ENCODE data around the gene PDZRN4.
A peak's percentile ranks its signal among the peaks of the same experiment; 100 is the strongest.

Gene PDZRN4

DNA sequence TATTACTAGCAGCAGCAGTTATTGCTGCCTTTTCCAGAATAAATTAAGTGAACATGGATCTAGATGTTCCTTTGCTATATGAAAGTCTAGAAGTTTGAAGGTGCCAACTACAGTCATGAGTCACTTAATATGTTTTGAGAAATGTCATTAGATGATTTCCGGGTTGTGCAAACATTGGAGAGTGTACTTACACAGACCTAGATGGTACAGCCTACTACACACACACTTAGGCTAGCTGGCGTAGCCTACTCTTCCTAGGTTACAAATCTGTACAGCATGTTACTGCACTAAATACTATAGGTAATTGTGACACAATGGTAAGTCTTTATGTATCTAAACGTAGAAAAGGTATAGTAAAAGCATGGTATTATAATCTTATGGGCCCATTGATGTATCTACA lies 368.1 kb downstream of the PDZRN4 start:
- H3K36me3 Mint-ChIP-seq (ENCODE audit: low read depth), result peaks cover 5% of the 10 kb centered on the region
- no peak overlapping the region for H3K4me3 Mint-ChIP-seq
- H3K27ac Mint-ChIP-seq, result no peak overlapping the region
- no peaks in the 10 kb centered on the region for H3K9me3 Mint-ChIP-seq
- H3K27me3 Mint-ChIP-seq (ENCODE audit: low read depth, poor library complexity), result no peaks in the 10 kb centered on the region
- no peak for TF ChIP-seq CTCF (IDR thresholded peaks at IDR 0.05)
- H3K4me1 Mint-ChIP-seq, result peaks cover 14% of the 10 kb centered on the region
- no peak for DNase-seq

GRCh38 chr12:41557344-41557743 lies 369.2 kb downstream of the PDZRN4 start:
- TF ChIP-seq CTCF (IDR thresholded peaks at IDR 0.05), result no peak
- H3K4me3 Mint-ChIP-seq, result no peak overlapping the region
- H3K27me3 Mint-ChIP-seq (ENCODE audit: low read depth, poor library complexity), result no peaks in the 10 kb centered on the region
- peak overlapping the region; percentile 40 for H3K27ac Mint-ChIP-seq
- H3K9me3 Mint-ChIP-seq, result no peaks in the 10 kb centered on the region
- peaks cover 13% of the 10 kb centered on the region for H3K4me1 Mint-ChIP-seq
- H3K36me3 Mint-ChIP-seq (ENCODE audit: low read depth), result peaks cover 5% of the 10 kb centered on the region
- DNase-seq, result no peak

DNA sequence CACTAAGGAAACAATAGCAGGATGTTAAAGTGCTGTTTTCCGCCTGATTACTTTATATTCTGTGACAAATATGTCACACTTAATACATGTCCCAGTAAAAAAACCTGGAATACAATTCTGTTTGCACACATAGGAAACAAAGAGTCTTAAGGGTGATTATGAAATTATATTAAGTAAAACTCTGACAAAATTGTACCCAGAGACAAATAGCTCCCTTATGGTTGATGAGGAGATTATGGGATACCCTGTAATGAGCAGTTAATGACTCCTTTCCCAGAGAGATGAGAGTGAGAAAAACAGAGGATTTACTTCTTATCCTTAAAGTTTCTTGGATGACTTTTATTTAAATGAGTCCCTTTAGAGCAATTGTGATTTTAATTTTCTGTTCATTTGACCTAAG lies 370.6 kb downstream of the PDZRN4 start:
- no peak for TF ChIP-seq CTCF (IDR thresholded peaks at IDR 0.05)
- Mint-ChIP-seq H3K4me1 (peaks cover 9% of the 10 kb centered on the region), H3K9me3 (no peaks in the 10 kb centered on the region), H3K4me3 (no peak overlapping the region), H3K27me3 (ENCODE audit: low read depth, poor library complexity) (no peaks in the 10 kb centered on the region), H3K36me3 (ENCODE audit: low read depth) (peaks cover 5% of the 10 kb centered on the region), H3K27ac (no peak overlapping the region)
- no peak for DNase-seq

DNA sequence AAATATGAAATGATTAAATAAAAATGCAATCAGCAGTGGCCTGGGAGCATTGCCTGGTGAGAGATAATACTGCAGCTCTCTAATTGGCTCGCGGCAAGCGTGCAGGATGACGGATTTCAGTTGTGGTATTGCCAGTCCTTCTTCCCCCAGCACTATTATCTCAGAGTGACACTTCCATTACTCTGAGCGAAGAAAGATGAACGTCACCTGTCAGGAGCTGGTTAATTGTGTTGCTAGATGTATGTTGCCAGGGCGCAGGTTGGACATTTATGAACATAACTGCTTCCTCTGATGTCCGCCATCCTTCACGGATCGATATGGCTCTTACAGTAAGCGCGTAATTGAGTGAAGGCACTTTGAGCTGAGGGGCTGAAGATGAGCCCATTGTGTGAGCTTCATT lies 374.9 kb downstream of the PDZRN4 start:
- TF ChIP-seq CTCF (IDR thresholded peaks at IDR 0.05), result no peak
- no peak overlapping the region for H3K4me3 Mint-ChIP-seq
- peaks cover 5% of the 10 kb centered on the region for H3K36me3 Mint-ChIP-seq (ENCODE audit: low read depth)
- no peaks in the 10 kb centered on the region for H3K27me3 Mint-ChIP-seq (ENCODE audit: low read depth, poor library complexity)
- H3K9me3 Mint-ChIP-seq, result no peaks in the 10 kb centered on the region
- no peak for DNase-seq
- peaks cover 7% of the 10 kb centered on the region for H3K4me1 Mint-ChIP-seq
- no peak overlapping the region for H3K27ac Mint-ChIP-seq

DNA sequence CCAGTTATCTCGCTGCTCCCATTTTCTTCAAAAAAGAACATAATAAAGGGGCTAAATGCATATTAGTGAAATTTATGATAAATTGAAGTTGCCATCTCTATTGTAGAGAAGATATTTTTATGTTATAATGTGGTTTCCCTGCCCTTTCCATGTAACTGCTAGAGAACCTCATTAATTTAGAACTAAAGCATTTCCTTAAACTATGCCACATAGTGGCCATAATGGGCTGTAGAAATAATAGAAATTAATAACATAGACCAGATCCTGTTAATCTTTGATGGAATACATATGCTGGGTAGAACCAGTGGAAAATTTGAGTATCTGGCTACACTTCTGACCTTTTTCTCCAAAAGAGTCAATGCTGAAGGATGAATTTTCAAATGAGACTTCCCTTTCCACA lies 376.7 kb downstream of the PDZRN4 start:
- H3K27me3 Mint-ChIP-seq (ENCODE audit: low read depth, poor library complexity), result no peaks in the 10 kb centered on the region
- H3K36me3 Mint-ChIP-seq (ENCODE audit: low read depth), result peaks cover 4% of the 10 kb centered on the region
- H3K4me1 Mint-ChIP-seq, result peaks cover 6% of the 10 kb centered on the region
- H3K27ac Mint-ChIP-seq, result no peak overlapping the region
- no peak overlapping the region for H3K4me3 Mint-ChIP-seq
- TF ChIP-seq CTCF (IDR thresholded peaks at IDR 0.05), result no peak
- H3K9me3 Mint-ChIP-seq, result no peaks in the 10 kb centered on the region
- no peak for DNase-seq

DNA sequence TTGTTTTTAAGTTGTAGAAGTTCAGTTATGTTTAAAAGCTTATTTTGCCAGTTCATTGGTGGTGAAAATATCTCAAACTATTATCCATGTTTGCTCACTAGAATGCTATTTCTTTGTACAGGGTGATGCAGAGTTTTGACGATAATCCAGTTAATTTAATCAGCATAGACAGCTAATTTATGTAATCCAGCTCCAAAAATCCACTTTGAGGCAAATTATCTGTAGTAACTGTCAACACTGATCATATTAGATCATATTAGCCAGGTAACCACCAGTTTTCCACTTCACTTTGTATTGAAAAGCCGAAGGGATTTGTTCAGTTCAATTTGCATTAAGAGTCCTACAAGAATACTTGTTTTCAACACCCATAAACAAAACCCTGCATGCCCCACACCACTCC lies 378.6 kb downstream of the PDZRN4 start:
- no peaks in the 10 kb centered on the region for H3K9me3 Mint-ChIP-seq
- no peaks in the 10 kb centered on the region for H3K27me3 Mint-ChIP-seq (ENCODE audit: low read depth, poor library complexity)
- DNase-seq, result no peak
- H3K4me1 Mint-ChIP-seq, result peaks cover 4% of the 10 kb centered on the region
- no peaks in the 10 kb centered on the region for H3K36me3 Mint-ChIP-seq (ENCODE audit: low read depth)
- no peak for TF ChIP-seq CTCF (IDR thresholded peaks at IDR 0.05)
- no peak overlapping the region for H3K4me3 Mint-ChIP-seq
- no peak overlapping the region for H3K27ac Mint-ChIP-seq
